Stimulated activated CD4-positive, alpha-beta T cell treated with anti-CD3 and anti-CD28 coated beads, Interleukin-12 subunit alpha, Interleukin-12 subunit beta, amount 100 ng/mL, for 4 hours (primary cell): ENCODE measurements around the gene BAG5.
"Not testable (repeated sequence)": the region's sequence is repeated elsewhere in the genome, so short reads cannot be mapped to it uniquely, and the experiment has no call there.

Experiments
- DNase-seq: peaks from one replicate; pipeline ENCODE4 v3.0.0-alpha.2; 2020

The BAG5 gene

DNA sequence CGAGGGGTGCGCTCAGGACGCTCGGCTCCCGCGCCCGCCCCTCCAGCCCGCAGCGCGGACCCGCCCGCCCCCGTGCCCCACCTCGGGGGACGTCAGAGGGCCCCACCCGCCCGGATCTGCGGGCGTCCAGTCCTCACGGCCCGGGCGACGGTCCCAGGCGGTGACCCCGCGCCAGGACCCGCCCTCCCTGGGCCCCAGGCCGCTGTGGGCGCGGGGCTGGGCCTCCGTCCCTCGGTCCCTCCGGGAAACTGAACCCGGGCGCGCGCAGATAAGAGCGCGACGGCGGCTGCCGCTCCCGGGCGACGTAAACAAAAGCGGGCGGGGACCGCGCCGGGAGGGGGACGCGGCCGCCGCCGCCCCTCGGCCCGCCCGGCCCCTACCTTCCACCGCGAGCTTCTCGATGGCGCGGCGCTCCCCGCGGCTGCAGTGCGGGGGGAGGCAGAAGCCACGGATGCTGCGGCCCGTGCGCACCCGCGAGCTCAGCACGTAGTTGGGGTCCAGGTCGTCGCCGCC, 41.0 kb downstream of the BAG5 start:
- DNase-seq: no peak

DNA sequence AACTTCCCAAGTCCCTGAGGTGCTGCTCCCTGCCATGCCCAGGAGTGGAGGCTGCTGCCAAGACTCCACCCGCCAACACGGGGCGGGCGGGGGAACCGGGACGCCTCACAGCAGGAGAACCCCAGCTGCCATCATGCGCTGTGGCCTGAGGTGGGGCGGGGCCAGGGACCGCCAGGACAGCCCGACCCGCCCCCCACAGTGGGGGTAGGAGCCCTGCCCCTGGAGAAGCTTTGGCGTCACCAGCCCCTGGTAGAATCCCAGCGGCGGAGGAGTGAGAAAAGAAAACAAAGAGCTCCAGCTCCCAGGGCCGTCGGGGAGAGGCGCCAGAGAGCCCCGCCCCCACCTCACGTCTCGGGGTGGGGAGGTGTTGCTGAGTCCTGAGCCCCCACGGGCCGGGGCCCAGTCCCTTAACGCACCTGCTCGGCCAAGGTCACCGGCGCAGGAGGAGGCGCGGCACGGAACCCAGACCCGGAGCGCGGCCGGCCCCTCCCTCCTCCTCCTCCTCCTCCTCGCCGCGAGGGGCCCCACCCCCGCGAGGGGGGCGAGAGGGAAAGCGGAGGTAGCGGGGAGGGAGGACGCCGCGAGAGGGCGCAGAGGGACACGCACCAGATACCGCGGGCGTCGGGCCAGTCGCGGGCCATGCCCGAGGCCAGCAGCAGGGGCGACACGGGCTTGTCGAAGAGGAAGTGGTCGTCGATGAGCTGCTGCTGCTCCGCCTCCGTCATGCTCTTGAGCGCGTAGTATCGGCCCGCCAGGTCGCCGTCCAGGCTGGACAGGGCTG, 41.6 kb downstream of the BAG5 start:
- peak; percentile 62 for DNase-seq

DNA sequence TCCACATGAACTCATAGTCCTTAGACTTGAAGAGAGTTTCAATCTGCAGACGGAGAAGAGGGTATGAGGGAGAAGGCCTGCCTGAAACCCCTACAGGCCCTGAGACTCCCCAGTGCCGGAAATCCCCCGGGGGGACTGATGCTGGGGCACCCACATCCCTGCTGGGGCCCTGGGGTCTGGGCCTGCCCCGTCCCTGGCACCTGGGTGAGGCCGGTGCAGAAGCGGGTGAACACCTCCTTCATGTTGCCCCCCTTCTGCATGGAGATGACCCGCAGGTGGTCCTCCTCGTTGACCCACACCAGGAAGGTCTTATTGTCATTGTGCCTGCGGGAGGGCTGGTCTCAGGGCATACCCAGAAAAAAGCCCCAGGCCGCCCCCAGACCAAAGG, 42.2 kb downstream of the BAG5 start:
- DNase-seq: no peak

DNA sequence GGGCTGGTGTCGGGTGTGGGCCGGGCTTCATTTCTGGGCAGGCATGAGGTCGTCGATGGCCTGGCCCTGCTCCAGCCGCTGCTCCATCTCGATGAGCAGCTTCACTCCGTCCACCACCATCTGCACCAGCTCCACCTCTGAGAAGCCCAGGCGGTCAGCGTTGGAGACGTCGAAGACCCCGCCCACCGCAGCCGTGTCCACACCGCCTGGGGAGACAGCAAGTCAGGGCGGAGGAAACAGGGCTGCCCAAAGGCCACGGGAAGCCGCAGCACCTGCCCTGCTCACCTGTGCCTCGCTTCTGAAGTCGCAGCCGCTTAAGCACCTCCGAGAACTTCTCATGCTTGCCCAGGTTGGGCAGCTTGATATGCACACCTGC, 42.6 kb downstream of the BAG5 start:
- DNase-seq: no peak

DNA sequence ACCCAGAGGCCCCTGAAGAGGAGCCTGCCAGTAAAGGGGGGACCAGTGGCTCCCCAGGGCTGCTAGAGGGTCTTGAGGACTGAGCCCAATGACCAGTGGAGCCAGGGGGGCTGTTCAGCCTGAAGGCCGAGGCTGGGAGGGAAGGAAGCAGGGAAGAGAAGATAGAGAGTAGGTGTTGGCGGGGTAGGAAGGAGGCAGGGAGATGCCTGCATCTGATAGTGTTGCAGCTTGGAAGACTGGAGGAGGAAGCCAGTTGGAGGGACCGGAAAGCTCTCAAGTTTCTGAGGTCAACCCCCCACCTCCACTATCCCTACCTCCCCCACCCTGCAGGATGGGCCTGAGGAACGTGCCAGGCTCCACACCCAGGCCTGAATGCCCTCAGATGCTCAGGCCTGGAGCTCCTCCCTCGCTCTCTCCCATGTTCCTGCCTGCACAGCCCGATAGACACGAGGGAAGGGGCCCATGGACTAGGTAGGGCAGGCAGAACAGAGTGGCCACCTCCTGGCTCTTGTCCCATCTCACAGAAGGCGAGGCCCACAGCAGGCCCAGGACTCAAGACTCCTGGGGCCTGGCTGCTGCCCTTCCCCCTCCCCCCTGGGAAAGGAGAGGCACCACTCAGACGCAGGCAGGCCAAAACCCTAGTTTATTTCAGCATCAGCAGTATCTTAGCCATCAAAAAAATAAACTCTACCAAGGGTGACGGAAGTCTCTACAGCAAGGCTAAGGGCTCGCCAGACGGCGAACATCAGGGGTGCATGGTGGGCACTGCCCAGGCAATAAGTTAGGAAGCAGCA, 43.2 kb downstream of the BAG5 start:
- DNase-seq: no peak

DNA sequence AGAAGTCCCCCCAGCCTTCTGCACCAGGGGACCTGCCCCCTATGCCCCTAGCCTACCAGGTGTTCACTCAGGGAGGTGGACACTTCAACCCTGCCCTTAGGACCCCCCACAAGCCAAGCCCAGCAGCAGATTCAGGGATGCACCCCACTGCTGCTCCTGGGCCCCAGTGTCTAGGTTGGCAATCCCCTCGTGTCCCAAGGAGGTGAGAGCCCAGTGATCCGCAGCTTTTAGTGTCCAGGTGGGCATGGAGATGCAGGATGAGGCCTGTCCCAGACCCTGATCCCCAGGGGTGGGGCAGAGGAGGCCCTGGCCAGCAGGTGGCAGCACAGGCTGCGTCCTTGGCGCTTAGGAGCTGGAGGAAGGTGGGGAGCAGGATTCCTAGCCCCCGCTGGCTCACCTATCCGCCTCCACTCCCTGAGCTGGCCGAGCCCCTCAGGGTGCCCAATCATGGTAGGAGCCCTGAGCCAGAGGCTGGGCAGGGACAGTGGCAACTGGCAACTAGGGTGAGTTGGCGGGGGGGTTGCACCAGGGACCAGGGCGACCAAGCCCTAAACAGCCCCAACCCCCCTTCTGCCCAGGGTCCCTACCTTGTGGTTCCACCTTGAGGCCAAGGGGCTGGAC, 43.9 kb downstream of the BAG5 start:
- peak; percentile 59 for DNase-seq

DNA sequence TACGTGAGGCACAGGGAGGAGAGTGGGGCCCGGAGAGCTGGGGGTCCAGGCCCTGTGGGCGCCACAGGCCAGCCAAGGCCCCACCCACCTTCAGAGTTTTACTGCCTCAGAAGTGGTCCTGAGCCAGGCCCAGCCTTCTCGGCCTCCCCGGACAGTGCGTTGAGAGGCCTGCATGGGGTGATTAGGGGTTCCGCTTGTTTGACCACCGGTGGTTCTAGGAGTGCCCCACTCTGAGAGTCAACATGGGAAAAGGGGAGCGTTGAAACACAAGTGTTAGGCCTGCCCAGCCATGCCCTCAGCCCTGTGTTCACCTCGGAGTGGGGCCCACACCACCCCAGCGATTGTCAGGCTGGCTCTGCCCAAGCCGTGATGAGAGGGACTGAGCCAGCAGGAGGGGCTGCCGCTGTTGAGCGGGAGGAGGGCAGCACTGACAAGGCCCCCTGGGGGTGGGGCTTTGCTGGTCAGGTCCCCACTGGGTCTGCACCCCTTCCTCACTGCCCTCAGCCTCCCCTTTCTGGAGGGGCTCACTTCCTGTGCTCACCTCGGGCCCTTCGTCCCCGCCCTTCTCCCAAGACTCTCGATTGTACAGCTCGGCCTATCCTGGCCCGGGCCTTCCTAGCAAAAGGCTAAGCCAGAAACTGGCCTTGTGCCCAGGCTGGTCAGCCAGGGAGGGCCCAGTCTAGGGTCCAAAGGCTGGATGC, 44.6 kb downstream of the BAG5 start:
- DNase-seq: no peak

DNA sequence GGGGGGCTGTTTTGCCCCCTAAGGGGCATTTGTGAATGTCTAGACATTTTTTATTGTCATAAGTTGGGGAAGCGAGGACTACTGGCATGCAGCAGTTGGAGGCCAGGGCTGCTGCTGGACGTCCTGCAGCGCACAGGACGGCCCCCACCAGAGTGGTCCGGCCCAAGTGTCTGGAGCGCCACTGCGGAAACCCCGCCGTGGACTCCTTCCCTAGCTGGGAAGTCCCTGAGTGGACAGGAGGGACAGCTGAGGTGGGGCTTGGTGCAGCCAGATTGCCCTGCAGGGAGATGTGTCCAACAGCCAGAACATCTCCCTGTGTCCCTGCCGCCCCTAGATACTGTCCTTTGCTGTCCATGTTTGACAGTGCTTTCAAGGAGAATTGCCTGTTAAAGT, 45.3 kb downstream of the BAG5 start:
- DNase-seq: no peak

DNA sequence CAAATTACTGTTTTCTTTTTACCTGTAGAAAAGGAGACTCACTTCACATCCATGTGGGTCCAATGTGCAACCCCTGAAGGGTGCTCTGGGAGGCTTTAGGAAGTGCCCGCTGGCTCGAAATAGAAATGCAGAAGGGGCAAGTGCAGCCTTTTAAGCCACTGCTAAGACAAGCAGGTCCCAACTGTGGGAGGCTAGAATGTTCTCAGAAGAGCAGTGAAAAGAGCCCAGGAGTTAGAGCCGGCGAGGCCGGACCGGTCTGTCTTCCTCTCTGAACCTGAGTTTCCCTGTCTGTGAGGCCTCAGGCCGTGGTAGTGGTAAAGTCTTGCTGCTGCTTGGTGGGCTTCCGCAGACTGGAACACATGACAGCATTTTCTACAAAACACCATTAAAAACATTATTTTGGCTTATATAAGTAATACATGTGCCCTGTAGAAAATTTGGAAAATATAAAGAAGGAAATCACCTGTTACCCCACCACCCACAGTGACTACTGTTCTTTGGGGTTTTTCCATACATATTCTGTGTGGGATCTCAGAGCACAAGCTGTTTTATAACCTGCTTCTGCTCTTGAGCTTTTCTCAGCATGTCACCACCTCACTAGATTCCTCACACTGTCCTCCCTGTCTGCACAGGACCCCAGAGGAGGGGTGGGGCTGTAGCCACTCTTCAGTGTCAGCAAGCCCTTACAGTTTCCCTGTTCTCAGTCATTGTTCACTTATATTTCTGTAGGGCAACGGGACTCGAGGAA, 45.9 kb downstream of the BAG5 start:
- no peak for DNase-seq

DNA sequence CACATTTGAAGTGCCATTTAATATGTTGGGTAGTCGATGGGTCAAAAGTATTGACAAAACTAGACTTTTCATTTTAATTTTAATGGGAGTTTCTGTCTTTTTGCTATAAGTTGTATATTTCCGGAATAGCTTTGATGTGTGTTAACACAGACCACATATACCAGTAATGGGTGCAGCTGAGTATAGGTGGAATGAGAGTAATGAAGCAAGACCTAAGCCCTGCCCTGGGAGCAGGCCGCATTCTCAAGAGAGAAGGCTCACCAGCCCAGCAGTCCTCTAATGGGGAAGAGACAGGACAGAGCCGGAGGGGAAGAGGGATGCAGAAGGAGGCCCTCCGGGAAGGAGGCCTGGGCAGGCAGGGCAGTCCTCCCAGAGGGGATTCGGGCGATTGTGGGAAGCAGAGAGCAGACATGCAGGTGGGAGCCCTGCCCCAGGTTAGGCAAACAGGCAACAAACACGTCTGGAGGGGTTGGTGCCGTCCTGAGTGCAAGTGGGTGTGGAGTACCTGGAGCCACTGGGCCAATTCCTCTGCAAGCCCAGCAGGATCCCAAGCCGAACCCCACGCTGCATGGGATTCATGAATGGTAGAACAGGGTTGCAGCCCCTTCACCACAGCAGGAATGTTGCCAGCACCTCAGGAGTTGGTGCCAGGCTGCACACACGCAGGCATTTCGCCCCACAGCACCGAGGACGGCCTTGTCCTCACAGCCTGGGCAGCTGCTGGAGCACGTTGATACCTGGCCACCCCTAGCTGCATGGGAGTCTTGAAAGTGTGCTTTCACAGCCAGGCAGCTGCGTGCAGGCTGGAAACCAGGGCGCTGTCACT, 47.6 kb downstream of the BAG5 start:
- no peak for DNase-seq

DNA sequence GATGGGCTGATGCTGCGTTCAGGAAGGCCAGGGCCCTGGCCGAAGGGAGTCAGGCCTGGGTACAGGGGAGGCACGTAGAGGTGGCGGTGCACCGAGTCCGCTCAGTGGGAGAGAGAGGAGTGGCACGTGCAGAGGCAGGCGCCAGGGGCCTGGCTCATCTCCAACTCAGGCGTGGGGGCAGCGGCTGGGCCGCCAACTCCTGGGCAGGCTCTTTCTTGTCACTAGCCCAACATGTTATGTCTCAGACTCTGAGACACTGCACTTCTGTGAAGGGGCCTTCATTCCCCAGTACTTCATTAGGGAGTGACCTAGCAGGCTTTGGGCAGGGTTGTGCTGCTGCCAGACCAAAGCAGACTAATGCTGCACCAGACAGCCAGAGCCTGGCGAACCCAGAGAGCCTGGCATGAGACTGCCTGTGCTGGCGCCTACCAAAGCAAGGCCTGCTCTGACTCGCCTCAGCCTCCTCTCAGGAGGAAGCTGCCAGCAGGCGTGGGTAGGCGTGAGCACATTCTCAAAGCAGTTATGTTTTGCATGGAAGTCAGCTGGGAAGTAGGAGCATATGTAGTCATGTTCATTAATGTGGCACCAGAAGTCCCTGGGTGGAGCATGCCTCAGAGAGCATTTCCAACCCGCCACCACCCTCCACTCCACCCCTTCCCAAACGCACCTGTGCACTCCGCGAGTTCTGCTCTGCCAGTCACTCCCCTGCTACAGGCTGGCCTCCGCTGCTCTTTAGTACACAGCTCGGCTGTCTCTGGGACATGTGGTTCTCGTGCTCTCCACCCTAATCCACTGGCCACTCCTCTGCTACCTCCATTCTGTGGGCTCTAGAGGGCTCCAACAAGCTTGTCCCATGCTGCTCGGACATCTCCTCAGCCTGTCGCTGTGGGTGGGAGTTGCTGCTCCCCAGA, 49.5 kb downstream of the BAG5 start:
- DNase-seq: no peak

DNA sequence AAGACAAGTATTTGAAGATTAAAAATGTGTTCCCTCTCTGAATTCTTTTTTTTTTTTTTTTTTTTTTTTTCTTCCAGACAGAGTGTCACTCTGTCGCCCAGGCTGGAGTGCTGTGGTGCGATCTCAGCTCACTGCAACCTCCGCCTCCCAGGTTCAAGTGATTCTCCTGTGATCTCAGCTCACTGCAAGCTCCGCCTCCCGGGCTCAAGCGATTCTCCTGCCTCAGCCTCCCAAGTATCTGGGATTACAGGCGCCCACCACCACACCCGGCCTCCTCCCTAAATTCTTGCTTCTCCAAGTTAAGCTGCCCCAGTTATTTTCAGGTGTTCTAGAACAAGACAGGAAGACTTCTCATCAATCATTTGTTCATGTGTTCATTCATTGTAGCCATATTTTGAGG, 50.3 kb downstream of the BAG5 start:
- DNase-seq: not testable (repeated sequence)

DNA sequence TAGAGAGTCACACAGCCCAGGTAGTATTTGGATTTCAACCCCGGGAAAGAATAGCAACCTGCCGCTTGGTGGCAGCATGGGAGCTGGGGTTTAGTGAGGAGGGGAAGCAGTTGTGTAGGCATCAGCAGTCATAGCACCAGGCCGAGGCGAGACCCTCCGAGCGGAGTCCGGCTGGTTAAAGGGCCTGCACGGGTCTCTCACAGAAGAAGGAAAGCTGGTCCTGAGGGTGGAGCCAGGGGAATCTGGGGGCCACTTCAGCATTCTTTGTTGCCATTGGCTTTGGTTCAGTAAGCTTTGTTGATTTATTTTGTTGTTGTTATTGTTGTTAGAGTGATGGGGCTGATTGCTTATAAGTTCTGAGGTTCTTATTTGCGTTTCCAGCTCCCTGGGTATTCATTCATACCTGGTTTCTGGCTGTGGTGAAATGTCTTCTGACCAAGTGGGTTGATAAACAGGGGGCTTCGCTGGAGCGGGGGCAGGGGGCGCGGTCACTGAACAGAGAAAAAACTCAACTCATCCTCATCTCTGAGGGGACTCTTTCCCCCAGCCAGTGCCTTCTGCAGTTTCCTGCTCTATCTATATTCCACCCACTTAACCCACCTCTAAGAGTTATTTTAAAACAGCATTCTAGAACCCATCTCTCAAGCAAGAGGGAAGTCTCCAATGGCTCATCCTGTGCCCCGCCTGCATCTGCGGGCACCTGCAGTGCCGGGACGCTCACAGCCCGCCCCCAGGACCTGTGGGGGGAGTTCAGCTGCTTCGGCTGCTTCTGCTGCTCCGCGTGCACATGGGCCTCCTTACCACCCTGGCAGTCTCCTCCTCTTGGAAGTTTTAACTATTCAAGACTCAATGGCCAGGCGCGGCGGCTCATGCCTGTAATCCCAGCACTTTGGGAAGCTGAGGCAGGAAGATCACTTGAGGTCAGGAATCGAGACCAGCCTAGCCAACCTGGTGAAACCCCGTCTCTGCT, 51.4 kb downstream of the BAG5 start:
- DNase-seq: no peak

DNA sequence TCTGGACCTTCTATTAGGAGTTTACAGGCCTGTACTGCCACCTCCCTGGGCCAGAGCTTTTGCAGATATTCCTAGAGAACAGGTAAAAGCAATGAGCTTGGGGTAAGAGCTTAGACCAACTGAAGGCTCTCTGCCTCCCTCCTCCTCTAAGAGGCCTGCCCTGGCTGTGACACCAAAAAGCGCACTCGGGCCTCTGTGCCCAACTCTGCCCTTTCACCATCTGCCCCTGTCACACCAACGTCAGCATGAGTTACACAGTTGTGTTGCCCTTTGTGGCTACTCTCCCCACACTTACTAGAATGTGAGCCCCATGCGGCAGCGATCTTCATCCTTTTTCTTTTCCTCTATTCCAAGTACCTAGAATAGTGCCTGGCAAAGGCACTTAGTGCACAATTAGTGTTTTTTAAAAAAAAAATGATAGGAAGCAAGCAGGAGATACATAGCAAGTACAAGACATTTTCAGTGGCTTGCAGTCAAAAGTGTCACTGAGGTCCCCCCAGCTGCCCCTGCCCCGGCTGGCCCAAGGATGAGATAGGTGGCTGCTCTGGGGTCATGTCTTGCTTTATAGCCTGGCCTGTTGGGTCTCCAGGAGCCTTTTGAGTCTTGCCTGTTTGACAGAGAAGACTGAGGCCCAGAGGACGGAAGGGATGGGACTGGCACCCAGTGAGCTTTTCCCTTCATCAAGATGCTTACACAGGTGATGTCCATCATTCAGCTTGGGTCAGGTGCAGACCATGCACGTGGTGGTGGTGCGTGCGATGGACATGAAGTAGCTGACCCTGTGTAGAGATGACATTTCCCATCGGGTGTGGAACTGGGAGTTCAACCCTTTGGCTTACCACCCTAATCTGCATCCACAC, 52.4 kb downstream of the BAG5 start:
- no peak for DNase-seq

DNA sequence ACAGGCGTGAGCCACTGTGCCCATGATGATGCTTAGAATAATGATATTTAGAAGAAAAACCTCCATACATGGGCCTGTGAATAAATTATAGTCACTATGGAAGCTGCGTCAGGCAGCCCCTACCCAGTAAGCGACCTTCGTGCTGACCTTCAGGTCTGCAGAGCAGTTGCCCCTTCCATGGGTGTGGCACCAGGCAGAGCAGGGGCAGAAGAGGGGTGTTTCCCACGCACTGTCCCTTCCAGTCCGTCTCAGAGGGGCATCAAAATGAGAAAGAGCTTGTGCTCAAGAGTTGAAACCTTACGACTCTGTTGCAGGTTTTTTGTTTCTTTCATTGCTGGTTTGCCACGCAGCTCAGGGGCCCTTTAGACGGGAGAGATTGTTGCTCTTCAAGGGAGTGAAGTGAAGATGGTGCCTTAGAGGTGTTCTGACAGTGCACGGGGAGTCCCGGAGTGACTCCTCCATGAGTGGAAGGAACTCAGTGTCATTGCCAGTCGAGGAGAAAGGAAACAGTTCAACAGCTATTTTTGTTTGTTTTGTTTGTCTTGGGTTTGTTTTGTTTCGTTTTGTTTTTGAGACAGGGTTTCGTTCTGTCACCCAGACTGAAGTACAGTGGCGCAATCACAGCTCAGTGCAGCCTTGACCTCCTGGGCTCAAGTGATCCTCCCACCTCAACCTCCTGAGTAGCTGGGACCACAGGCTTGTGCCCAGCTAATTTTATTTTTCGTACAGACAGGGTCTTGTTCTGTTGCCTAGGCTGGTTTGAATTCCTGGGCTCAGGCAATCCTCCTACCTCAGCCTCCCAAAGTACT, 53.7 kb downstream of the BAG5 start:
- no peak for DNase-seq

DNA sequence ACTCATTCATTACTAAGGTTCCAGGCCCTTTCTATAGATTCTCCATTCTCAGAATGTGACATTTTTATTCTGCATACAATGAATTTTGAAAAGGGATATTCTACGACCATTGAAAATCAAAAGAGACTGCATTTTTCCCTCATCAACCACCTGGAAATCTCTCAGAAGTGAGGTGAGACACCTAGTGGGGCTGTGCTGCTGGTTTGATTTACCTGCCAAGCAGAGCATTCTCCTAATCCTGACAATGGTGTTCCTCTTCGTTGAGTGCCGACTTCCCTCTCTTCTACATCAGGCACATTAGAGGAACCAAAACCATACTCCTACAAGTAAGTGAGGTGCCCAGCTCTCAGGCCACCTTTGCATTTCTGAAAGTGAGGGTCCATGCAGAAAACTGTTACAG, 54.7 kb downstream of the BAG5 start:
- no peak for DNase-seq
